Fibroblast of skin of right biceps (primary cell): ENCODE results near the gene RNF20.
"Not testable (repeated sequence)": the region's sequence is repeated elsewhere in the genome, so short reads cannot be mapped to it uniquely, and the experiment has no call there.

Source experiments
- DNase-seq: peaks from one replicate; pipeline ENCODE4 v3.0.0-alpha.2; 2013

The RNF20 gene, protein sequence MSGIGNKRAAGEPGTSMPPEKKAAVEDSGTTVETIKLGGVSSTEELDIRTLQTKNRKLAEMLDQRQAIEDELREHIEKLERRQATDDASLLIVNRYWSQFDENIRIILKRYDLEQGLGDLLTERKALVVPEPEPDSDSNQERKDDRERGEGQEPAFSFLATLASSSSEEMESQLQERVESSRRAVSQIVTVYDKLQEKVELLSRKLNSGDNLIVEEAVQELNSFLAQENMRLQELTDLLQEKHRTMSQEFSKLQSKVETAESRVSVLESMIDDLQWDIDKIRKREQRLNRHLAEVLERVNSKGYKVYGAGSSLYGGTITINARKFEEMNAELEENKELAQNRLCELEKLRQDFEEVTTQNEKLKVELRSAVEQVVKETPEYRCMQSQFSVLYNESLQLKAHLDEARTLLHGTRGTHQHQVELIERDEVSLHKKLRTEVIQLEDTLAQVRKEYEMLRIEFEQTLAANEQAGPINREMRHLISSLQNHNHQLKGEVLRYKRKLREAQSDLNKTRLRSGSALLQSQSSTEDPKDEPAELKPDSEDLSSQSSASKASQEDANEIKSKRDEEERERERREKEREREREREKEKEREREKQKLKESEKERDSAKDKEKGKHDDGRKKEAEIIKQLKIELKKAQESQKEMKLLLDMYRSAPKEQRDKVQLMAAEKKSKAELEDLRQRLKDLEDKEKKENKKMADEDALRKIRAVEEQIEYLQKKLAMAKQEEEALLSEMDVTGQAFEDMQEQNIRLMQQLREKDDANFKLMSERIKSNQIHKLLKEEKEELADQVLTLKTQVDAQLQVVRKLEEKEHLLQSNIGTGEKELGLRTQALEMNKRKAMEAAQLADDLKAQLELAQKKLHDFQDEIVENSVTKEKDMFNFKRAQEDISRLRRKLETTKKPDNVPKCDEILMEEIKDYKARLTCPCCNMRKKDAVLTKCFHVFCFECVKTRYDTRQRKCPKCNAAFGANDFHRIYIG

GRCh38 chr9:101533334-101534204 lies at the start of gene RNF20:
Gene RNF20 (plus strand): TSS chr9:101533853. CDS start chr9:101535424, 1,571 bp downstream.
- peak; percentile 99 for DNase-seq

DNA sequence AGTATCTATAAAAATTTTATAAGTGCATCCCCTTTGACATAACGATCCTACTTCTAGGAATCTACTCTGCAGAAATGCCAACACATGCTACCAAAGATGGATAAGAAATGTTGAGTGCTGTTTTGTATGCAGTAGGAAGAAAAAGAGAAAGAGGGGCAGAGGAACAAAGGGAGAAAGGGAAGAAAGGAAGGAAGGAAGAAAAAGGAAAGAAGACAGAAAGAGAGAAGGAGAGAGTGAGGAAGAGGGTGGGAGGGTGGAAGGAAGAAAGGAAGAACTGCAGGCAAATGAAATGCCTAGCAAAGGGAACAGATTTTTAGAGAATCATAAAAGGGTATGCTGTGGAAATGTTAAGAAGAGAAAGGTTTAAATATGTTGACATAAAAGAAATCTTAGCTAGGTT lies 49.6 kb upstream of the RNF20 start:
- DNase-seq = no peak

GRCh38 chr9:101485924-101486692 lies 47.5 kb upstream of the RNF20 start:
- peak; percentile 51 for DNase-seq

GRCh38 chr9:101486693-101487442 lies 46.8 kb upstream of the RNF20 start:
- peak; percentile 81 for DNase-seq

- no peak for DNase-seq
Observed at GRCh38 chr9:101487443-101487840, 46.2 kb upstream of the RNF20 start.

GRCh38 chr9:101495810-101496209 lies 37.8 kb upstream of the RNF20 start:
- DNase-seq = peak; percentile 79

- DNase-seq = no peak
Observed at GRCh38 chr9:101498323-101498722, 35.3 kb upstream of the RNF20 start.

GRCh38 chr9:101504188-101504587 lies 29.5 kb upstream of the RNF20 start:
- DNase-seq = no peak

DNA sequence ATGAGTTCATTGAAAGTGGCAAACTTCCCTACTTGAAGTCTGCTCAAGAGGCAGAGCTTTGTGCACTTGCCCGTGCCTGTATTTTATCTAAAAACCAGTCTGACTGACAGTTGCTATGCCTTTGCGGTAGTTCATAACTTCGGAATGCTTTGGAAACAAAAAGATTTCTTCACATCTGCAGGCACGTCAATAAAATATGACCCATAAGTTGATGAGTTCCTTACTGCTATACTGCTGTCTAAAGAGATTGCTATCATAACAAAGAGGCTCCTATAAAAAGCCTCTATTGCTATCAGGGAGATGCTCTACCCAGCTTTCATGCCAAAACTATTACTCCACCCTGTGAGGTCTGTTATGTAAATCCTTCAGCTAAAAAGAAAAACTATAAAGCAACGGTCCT lies 25.4 kb upstream of the RNF20 start:
- DNase-seq = peak; percentile 79

- DNase-seq = no peak
Observed at GRCh38 chr9:101509572-101509971, 24.1 kb upstream of the RNF20 start.

- DNase-seq = no peak
Observed at GRCh38 chr9:101510459-101510858, 23.2 kb upstream of the RNF20 start.

- DNase-seq = no peak
Observed at GRCh38 chr9:101511009-101511408, 22.6 kb upstream of the RNF20 start.

DNA sequence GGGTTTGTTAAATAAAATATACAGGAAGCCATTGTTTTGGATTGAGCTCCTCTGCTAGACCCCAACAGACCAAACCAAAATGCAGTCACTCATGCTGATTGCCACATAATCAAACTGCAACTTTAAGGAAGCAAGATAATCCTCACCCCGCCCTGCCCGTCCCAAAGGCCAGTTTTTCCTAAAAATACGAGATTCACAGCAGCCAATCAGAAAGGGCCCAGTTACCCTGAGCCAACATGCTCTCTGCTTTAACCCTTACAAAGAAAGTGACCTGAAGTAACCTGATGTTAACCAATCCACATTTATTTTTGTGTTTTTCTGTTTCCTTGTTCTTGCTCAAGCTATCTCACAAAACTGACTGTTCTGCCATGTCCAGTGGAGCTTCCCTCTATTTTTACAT lies 21.5 kb upstream of the RNF20 start:
- DNase-seq = no peak

GRCh38 chr9:101513351-101513750 lies 20.3 kb upstream of the RNF20 start:
- no peak for DNase-seq

GRCh38 chr9:101514071-101514470 lies 19.6 kb upstream of the RNF20 start:
- DNase-seq = peak; percentile 89

DNA sequence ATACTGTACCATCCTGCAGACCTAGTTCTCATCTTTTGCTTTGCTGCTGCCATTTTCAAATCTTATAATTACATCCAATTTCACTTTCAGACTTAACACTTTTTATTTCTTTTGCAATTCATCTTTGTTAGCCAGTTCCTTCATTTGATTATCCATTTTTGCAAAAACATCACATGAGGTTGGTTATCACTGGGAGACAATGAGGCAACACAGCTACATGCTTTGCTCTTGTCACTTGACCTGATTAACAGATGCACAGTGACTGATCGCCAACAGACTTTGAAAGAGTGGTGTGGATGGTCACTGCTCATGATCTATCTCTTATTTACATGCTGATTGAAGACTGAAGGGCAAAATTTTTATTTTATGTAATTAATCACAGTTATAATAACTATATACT lies 17.0 kb upstream of the RNF20 start:
- no peak for DNase-seq

DNA sequence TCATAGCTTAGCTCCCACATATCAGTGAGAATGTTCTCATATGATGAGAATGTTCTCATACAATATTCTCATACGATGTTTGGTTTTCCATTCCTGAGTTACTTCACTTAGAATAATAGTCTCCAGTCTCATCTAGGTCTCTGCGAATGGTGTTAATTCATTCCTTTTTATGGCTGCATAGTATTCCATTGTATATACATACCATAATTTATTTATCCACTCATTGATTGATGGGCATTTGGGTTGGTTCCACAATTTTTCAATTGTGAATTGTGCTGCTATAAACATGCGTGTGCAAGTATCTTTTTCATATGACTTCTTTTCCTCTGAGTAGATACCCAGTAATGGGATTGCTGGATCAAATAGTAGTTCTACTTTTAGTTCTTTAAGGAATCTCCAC lies 15.2 kb upstream of the RNF20 start:
- DNase-seq = not testable (repeated sequence)

DNA sequence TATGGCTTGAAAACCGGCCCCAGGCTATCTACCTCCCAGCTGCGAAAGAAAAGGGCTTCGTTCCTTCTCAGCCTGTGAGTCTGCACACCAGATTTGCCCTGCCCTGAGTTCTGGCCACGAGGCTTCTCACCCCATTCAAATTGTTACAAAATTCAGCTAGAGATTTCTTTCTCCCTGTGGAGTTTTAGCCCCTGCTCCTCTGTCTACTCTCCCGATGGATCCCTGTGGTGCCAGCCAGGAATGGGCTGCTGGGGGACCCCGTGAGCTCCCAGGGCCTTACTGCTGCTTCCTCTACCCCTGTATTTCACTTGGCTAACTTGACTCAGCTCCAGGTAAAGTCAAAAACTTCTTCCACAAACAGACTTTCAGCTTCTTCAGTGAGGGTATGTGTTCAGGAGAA lies 9.3 kb upstream of the RNF20 start:
- no peak for DNase-seq

DNA sequence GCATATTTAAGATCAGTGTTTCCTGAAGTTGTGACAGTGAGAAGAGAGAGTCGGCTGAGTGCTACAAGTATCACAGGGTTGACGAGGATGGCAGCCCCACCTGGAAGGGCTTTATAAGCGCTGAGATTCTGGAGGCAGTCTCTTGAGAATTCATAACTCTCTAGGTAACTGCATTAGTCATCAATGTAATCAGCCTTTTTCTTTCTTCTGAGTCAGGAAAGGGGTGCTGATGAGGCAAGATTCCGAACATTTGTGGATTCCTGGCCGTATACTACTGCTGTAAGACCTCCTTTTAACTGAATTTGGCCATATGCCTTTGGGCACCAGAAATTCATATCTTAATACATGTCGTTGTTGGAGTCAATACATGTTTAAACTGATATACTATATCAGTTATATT lies 6.6 kb upstream of the RNF20 start:
- peak; percentile 26 for DNase-seq

DNA sequence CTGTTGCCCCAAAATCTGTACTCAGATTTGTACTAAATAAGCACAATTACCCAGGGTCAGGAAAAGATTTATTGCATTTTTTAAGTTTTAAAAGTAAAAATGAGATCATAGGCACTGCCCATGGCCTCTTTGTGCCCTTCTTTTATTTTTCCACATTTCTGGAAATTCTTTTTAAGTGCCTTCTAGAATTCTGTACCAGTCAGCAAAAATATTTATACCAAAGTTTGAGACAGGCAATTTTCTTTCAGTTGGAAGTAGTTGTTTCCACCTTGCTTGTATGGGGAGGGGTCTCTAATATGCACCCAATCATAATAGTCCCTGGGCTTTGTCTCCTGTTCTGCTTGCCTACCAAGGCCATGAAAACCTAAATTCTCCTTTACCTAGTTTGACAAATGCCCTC lies 5.6 kb upstream of the RNF20 start:
- no peak for DNase-seq

- peak; percentile 76 for DNase-seq
Observed at GRCh38 chr9:101530076-101530711, 3.5 kb upstream of the RNF20 start.
